ENCODE results near the gene COX19.

The COX19 gene

GRCh38 chr7:986766-987751 is 11.7 kb upstream of the COX19 start:
- no peaks in the 10 kb centered on the region for H3K27me3 ChIP-seq (ENCODE audit: control insufficient read depth, insufficient read depth, low read length)
- no peaks in the 10 kb centered on the region for H3K4me1 ChIP-seq (ENCODE audit: control insufficient read depth, insufficient read depth, low read length)
- H3K9me3 ChIP-seq (ENCODE audit: control insufficient read depth, insufficient read depth, low read length): no peaks in the 10 kb centered on the region
- H3K36me3 ChIP-seq (ENCODE audit: control insufficient read depth, insufficient read depth, low read length): no peaks in the 10 kb centered on the region
- no peak overlapping the region for H3K9ac ChIP-seq (ENCODE audit: low read depth, low read length)
- H3K4me3 ChIP-seq (ENCODE audit: low read depth, low read length): no peak overlapping the region

DNA sequence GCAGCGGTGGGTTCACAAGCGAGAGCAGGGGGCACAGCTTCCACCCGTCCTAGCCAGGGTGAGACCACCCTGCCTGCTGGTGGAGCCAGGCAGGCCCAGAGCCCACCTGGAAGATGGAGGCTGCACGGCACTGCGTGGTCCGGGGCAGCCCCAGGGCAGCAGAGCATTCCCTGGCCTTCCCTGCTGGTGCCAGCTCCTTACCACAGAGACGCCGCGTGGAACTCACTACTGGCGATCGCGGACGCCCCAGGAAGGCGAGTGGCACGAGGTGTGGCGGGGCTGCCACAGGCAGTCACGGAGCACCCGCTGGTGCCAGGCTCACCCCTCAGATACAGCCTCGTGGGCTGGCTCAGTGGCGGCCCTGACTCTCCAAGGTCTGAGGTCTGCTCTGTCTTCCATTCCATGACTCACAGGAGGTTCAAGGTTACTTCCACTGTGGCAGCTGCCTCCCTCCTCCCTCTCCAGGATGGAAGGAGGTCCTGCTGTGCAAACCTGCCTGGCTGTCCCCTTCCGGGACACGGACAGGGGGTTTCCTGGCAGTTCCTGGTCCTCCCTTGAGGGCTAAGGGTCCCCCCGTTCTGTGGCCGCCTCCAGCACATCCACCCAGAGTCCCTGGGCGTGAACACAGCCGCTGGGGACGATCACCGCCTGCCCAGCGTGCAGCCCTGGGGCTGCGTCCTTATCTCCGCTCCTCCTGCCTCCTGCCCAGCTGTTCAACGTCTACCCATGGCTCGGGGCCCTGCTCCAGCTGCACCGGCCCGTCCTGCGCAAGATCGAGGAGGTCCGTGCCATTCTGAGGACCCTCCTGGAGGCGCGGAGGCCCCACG is 10.8 kb upstream of the COX19 start:
- no peaks in the 10 kb centered on the region for H3K9me3 ChIP-seq (ENCODE audit: control insufficient read depth, insufficient read depth, low read length)
- H3K4me1 ChIP-seq (ENCODE audit: control insufficient read depth, insufficient read depth, low read length): no peaks in the 10 kb centered on the region
- no peak overlapping the region for H3K9ac ChIP-seq (ENCODE audit: low read depth, low read length)
- H3K27me3 ChIP-seq (ENCODE audit: control insufficient read depth, insufficient read depth, low read length): no peaks in the 10 kb centered on the region
- H3K4me3 ChIP-seq (ENCODE audit: low read depth, low read length): no peak overlapping the region
- no peaks in the 10 kb centered on the region for H3K36me3 ChIP-seq (ENCODE audit: control insufficient read depth, insufficient read depth, low read length)

- Histone ChIP-seq H3K9ac (ENCODE audit: low read depth, low read length) (no peak overlapping the region), H3K27me3 (ENCODE audit: control insufficient read depth, insufficient read depth, low read length) (no peaks in the 10 kb centered on the region), H3K36me3 (ENCODE audit: control insufficient read depth, insufficient read depth, low read length) (no peaks in the 10 kb centered on the region), H3K4me1 (ENCODE audit: control insufficient read depth, insufficient read depth, low read length) (no peaks in the 10 kb centered on the region), H3K4me3 (ENCODE audit: low read depth, low read length) (no peak overlapping the region), H3K9me3 (ENCODE audit: control insufficient read depth, insufficient read depth, low read length) (no peaks in the 10 kb centered on the region)
Observed at GRCh38 chr7:985127-985416, 9.7 kb upstream of the COX19 start.

- H3K27me3 ChIP-seq (ENCODE audit: control insufficient read depth, insufficient read depth, low read length): no peaks in the 10 kb centered on the region
Observed at GRCh38 chr7:984361-985126, 9.2 kb upstream of the COX19 start.

DNA sequence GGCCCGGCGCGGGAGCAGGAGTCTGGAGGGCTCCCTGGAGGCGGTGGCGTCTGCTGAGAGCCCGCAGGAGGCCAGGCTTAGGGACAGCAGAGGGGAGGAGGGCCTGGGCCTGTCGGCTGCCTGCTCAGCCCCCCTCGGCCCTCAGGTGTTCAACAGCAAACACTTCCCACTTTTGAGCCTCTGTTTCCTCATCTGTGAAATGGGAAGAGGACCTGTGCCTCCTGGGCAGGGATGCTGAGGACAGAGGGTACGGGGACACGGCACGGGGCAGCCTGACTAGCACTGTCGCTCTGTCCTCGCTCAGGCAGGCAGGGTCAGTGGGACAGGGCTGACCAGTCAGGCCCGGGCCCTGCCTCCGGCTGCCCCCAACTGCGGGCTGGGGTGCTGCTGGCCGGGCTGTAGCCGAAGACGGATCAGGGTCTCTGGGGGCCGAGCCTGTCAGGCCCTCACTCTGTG is 8.3 kb upstream of the COX19 start:
- Histone ChIP-seq H3K4me3 (ENCODE audit: low read depth, low read length) (no peak overlapping the region), H3K4me1 (ENCODE audit: control insufficient read depth, insufficient read depth, low read length) (no peaks in the 10 kb centered on the region), H3K27me3 (ENCODE audit: control insufficient read depth, insufficient read depth, low read length) (no peaks in the 10 kb centered on the region), H3K9ac (ENCODE audit: low read depth, low read length) (no peak overlapping the region), H3K36me3 (ENCODE audit: control insufficient read depth, insufficient read depth, low read length) (no peaks in the 10 kb centered on the region), H3K9me3 (ENCODE audit: control insufficient read depth, insufficient read depth, low read length) (no peaks in the 10 kb centered on the region)

More at GRCh38 chr7:984361-985126, 9.2 kb upstream of the COX19 start:
- Histone ChIP-seq H3K9me3 (ENCODE audit: control insufficient read depth, insufficient read depth, low read length) (no peaks in the 10 kb centered on the region), H3K4me3 (ENCODE audit: low read depth, low read length) (no peak overlapping the region), H3K36me3 (ENCODE audit: control insufficient read depth, insufficient read depth, low read length) (no peaks in the 10 kb centered on the region), H3K9ac (ENCODE audit: low read depth, low read length) (no peak overlapping the region), H3K4me1 (ENCODE audit: control insufficient read depth, insufficient read depth, low read length) (no peaks in the 10 kb centered on the region)

DNA sequence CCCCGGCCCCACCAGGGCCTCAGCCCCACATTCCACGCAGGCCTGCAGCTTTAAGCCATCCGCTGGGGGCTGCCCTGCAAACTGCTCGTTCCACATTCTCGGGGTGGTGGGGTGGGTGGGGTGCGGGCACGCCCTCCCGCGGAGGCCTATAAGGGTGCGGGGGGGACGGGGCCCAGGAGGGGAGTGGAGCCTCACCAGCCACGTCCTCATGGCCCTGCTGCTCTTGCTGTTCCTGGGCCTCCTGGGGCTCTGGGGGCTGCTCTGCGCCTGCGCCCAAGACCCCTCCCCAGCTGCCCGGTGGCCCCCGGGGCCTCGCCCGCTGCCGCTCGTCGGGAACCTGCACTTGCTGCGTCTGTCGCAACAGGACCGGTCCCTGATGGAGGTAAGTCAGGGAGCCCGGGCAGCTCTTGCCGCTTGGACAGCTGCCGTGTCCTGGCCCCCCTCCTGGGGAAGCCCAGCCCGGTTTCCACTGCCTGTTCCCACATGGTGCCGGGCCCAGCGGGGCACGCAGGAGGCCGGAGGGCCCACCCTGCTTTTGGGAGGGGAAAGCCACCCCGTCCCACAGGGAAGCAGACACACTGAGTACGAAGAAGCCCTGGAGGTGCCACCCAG is 7.8 kb upstream of the COX19 start, which contains the start of gene CYP2W1:
Gene CYP2W1, plus strand, starts transcription at position 178 of the 612 bp plus-strand sequence. Its CDS starts 31 bp downstream, at position 209.
- Histone ChIP-seq H3K4me3 (ENCODE audit: low read depth, low read length) (no peak within 1 kb of the TSS), H3K36me3 (ENCODE audit: control insufficient read depth, insufficient read depth, low read length) (no peaks in the 10 kb centered on the region), H3K9ac (ENCODE audit: low read depth, low read length) (no peak within 1 kb of the TSS), H3K4me1 (ENCODE audit: control insufficient read depth, insufficient read depth, low read length) (no peaks in the 10 kb centered on the region), H3K27me3 (ENCODE audit: control insufficient read depth, insufficient read depth, low read length) (no peaks in the 10 kb centered on the region), H3K9me3 (ENCODE audit: control insufficient read depth, insufficient read depth, low read length) (no peaks in the 10 kb centered on the region)

DNA sequence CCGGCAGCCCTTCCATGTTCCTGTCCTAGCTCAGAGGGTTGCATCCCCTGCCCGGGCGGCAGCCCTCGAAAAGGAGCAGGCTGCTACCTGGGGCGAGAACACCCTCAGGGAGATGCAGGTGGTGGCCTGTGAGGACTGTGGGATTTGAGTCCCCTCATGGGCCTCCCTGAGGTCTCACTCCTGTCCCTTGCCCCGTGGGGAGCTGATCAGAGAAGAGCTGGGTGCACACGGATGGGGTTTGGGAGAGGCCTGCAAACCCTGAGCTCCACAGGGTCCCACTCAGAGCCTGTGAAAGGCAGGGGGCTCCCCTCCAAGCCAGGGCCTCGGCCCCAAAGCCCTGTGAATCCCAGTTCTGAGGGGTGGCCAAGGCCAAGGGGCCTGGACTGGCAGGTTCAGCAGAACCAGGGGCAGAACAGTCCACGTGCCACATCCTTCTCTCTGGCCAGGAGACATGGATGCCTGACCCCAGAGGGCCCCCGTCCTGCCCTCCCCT is 7.2 kb upstream of the COX19 start:
- no peak overlapping the region for H3K4me3 ChIP-seq (ENCODE audit: low read depth, low read length)
- no peak overlapping the region for H3K9ac ChIP-seq (ENCODE audit: low read depth, low read length)

DNA sequence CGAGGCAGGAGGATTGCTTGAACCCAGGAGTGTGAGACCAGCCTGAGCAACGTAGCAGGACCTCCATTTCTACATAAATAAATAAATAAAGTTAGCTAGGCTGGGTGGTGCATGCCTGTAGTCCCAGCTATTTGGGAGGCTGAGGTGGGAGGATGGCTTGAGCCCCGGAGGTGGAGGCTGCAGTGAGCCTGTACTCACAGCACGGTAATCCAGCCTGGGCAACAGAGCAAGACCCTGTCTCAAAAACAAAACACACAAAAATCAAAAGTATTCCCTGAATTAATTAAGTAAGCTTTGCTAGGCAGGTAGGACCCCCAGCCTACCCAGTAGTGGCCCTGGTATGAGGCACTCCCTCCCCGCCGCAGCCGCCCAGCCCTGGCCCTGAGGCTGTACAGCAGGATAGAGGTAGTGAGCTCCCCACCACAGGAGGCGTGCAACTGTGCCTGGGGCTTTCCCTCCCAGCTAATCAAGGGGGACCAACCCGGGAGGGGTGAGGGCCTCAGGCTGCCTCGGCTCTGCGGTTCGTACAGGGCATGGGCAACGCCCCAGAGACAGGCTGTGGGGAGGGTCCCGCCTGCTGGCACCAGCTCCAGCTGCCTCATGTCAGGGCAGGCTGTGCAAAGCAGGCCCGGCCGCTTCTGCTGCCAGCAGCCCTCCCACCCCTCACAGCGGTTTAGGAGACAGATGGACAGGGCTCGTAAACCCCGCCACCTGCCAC is 6.6 kb upstream of the COX19 start:
- no peaks in the 10 kb centered on the region for H3K9me3 ChIP-seq (ENCODE audit: control insufficient read depth, insufficient read depth, low read length)
- no peak overlapping the region for H3K4me3 ChIP-seq (ENCODE audit: low read depth, low read length)
- no peaks in the 10 kb centered on the region for H3K36me3 ChIP-seq (ENCODE audit: control insufficient read depth, insufficient read depth, low read length)
- no peaks in the 10 kb centered on the region for H3K4me1 ChIP-seq (ENCODE audit: control insufficient read depth, insufficient read depth, low read length)
- no peak overlapping the region for H3K9ac ChIP-seq (ENCODE audit: low read depth, low read length)
- H3K27me3 ChIP-seq (ENCODE audit: control insufficient read depth, insufficient read depth, low read length): no peaks in the 10 kb centered on the region

More for the DNA sequence above, 7.2 kb upstream of the COX19 start:
- Histone ChIP-seq H3K9me3 (ENCODE audit: control insufficient read depth, insufficient read depth, low read length) (no peaks in the 10 kb centered on the region), H3K36me3 (ENCODE audit: control insufficient read depth, insufficient read depth, low read length) (no peaks in the 10 kb centered on the region), H3K4me1 (ENCODE audit: control insufficient read depth, insufficient read depth, low read length) (no peaks in the 10 kb centered on the region), H3K27me3 (ENCODE audit: control insufficient read depth, insufficient read depth, low read length) (no peaks in the 10 kb centered on the region)

GRCh38 chr7:979886-980571 is 4.7 kb upstream of the COX19 start:
- Histone ChIP-seq H3K9ac (ENCODE audit: low read depth, low read length) (no peak overlapping the region), H3K36me3 (ENCODE audit: control insufficient read depth, insufficient read depth, low read length) (no peaks in the 10 kb centered on the region), H3K9me3 (ENCODE audit: control insufficient read depth, insufficient read depth, low read length) (no peaks in the 10 kb centered on the region), H3K4me3 (ENCODE audit: low read depth, low read length) (no peak overlapping the region), H3K27me3 (ENCODE audit: control insufficient read depth, insufficient read depth, low read length) (no peaks in the 10 kb centered on the region), H3K4me1 (ENCODE audit: control insufficient read depth, insufficient read depth, low read length) (no peaks in the 10 kb centered on the region)

DNA sequence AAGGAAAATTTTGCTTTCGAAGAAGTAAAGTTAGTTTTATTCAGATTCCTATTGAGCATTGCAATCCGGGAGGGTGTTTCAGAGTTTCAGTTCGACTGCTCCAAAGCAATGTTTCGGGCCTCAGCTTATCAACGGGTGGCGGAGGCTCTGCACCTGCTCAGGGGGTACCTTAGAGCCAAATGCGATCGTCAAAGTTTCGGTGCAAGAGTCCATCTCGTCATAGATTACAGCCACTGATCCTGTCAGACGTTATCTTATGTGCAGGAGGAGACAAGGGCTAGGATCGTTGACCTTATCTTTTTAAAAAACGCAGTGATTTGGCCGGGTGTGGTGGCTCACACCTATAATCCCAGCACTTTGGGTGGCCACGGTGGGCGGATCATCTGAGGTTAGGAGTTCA is 3.8 kb upstream of the COX19 start:
- Histone ChIP-seq H3K4me3 (ENCODE audit: low read depth, low read length) (no peak overlapping the region), H3K9me3 (ENCODE audit: control insufficient read depth, insufficient read depth, low read length) (no peaks in the 10 kb centered on the region), H3K36me3 (ENCODE audit: control insufficient read depth, insufficient read depth, low read length) (no peaks in the 10 kb centered on the region), H3K9ac (ENCODE audit: low read depth, low read length) (no peak overlapping the region), H3K27me3 (ENCODE audit: control insufficient read depth, insufficient read depth, low read length) (no peaks in the 10 kb centered on the region), H3K4me1 (ENCODE audit: control insufficient read depth, insufficient read depth, low read length) (no peaks in the 10 kb centered on the region)
